ENCODE measurements around the gene TOM1L2.
A peak's percentile ranks its signal among the peaks of the same experiment; 100 is the strongest.

TOM1L2 gene

GRCh38 chr17:17957584-17957916, 14.7 kb downstream of the TOM1L2 start:
- TF ChIP-seq, protein P1, sequence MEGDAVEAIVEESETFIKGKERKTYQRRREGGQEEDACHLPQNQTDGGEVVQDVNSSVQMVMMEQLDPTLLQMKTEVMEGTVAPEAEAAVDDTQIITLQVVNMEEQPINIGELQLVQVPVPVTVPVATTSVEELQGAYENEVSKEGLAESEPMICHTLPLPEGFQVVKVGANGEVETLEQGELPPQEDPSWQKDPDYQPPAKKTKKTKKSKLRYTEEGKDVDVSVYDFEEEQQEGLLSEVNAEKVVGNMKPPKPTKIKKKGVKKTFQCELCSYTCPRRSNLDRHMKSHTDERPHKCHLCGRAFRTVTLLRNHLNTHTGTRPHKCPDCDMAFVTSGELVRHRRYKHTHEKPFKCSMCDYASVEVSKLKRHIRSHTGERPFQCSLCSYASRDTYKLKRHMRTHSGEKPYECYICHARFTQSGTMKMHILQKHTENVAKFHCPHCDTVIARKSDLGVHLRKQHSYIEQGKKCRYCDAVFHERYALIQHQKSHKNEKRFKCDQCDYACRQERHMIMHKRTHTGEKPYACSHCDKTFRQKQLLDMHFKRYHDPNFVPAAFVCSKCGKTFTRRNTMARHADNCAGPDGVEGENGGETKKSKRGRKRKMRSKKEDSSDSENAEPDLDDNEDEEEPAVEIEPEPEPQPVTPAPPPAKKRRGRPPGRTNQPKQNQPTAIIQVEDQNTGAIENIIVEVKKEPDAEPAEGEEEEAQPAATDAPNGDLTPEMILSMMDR (IDR thresholded peaks at IDR 0.05): no peak

GRCh38 chr17:17954079-17954478, 18.1 kb downstream of the TOM1L2 start:
- TF ChIP-seq, protein P1 (IDR thresholded peaks at IDR 0.05): no peak

GRCh38 chr17:17952691-17953090, 19.5 kb downstream of the TOM1L2 start:
- TF ChIP-seq, protein P1 (IDR thresholded peaks at IDR 0.05): no peak

GRCh38 chr17:17951524-17951923, 20.7 kb downstream of the TOM1L2 start:
- TF ChIP-seq, protein P1 (IDR thresholded peaks at IDR 0.05): no peak

- TF ChIP-seq, protein P1 (IDR thresholded peaks at IDR 0.05): 0 out of 2 replicates have a peak, but pooled peaks have one; percentile 29
These were observed 21.4 kb downstream of the TOM1L2 start for GRCh38 chr17:17950806-17951205.

- TF ChIP-seq, protein P1 (IDR thresholded peaks at IDR 0.05): no peak
These were observed 21.9 kb downstream of the TOM1L2 start for GRCh38 chr17:17950347-17950746.

GRCh38 chr17:17947966-17948365, 24.2 kb downstream of the TOM1L2 start:
- TF ChIP-seq, protein P1 (IDR thresholded peaks at IDR 0.05): no peak

GRCh38 chr17:17947309-17947708, 24.9 kb downstream of the TOM1L2 start:
- TF ChIP-seq, protein P1 (IDR thresholded peaks at IDR 0.05): no peak

Measured in LNCAP (cell line).